Common myeloid progenitor, CD34-positive (primary cell): ENCODE measurements around the gene TNFRSF11A.

Source experiments
- CTCF ChIA-PET: fragments of 350-600 bp; sonication (Branson Sonifier 250); formaldehyde crosslinking; loops from one replicate; lab custom pipeline; 2021; ENCODE audit warnings: antibody characterized with exemption; lab: Charles Lee
- POLR2A ChIA-PET: fragments of 350-600 bp; sonication (Branson Sonifier 250); formaldehyde crosslinking; loops from one replicate; lab custom pipeline; 2021; ENCODE audit warnings: antibody characterized with exemption; lab: Charles Lee
- DNase-seq, 3 donors: peaks; one replicate each; pipeline versions ENCODE4 v3.0.0 to v3.0.0-alpha.2; 2013
- H3K27ac ChIP-seq, 2 experiments: 1 replicate in 1 of 2; 2 replicates in 1 of 2; pipeline ENCODE4 v1.7.0; 2013; ENCODE audit warnings: inconsistent platforms in 2 of 2, low read length in 2 of 2, mild to moderate bottlenecking in 2 of 2, low read depth in 1 of 2, moderate library complexity in 1 of 2; ENCODE audit not compliant: severe bottlenecking in 2 of 2, insufficient read depth in 1 of 2, poor library complexity in 1 of 2
- H3K27me3 ChIP-seq, 5 experiments: replicated peaks in 2 of 5; 1 replicate in 3 of 5; 2 replicates in 2 of 5; pipeline versions ENCODE4 v1.6.1 to v1.7.0; 2013; ENCODE audit warnings: low read length in 4 of 5, mild to moderate bottlenecking in 2 of 5, moderate library complexity in 2 of 5, inconsistent platforms in 1 of 5; ENCODE audit not compliant: insufficient read depth in 5 of 5, control insufficient read depth in 4 of 5
- H3K36me3 ChIP-seq, 4 experiments: 1 replicate in 2 of 4; 2 replicates in 2 of 4; pipeline versions ENCODE4 v1.6.1 to v1.7.0; 2013; ENCODE audit warnings: low read length in 3 of 4, control low read depth in 1 of 4, mild to moderate bottlenecking in 1 of 4; ENCODE audit not compliant: control insufficient read depth in 4 of 4, insufficient read depth in 4 of 4
- H3K4me1 ChIP-seq, 4 experiments: 1 replicate in 3 of 4; 2 replicates in 1 of 4; pipeline versions ENCODE4 v1.6.1 to v1.7.1; 2013; ENCODE audit warnings: low read length in 3 of 4, mild to moderate bottlenecking in 3 of 4, control low read depth in 1 of 4, inconsistent platforms in 1 of 4, moderate library complexity in 1 of 4; ENCODE audit not compliant: control insufficient read depth in 4 of 4, insufficient read depth in 4 of 4; ENCODE audit errors: control extremely low read depth in 1 of 4
- H3K4me3 ChIP-seq, 7 experiments: 1 replicate in 4 of 7; 2 replicates in 3 of 7; pipeline versions ENCODE4 v1.5.1 to v1.7.0; 2013; ENCODE audit warnings: mild to moderate bottlenecking in 7 of 7, low read length in 6 of 7, moderate library complexity in 6 of 7, inconsistent platforms in 2 of 7, low read depth in 2 of 7, control low read depth in 1 of 7; ENCODE audit not compliant: insufficient read depth in 4 of 7, control insufficient read depth in 1 of 7; ENCODE audit errors: extremely low read depth in 1 of 7
- H3K9me3 ChIP-seq, 5 experiments: 1 replicate in 4 of 5; 2 replicates in 1 of 5; pipeline versions ENCODE4 v1.6.1 to v1.7.1; 2013; ENCODE audit warnings: low read length in 4 of 5, mild to moderate bottlenecking in 2 of 5, inconsistent platforms in 1 of 5, low read depth in 1 of 5, moderate library complexity in 1 of 5; ENCODE audit not compliant: control insufficient read depth in 4 of 5, insufficient read depth in 2 of 5; ENCODE audit errors: control extremely low read depth in 1 of 5
- WGBS: methylation state at CpG from one replicate; pipeline ENCODE4 v1.1.5; 2013; ENCODE audit not compliant: insufficient coverage; 5-methylcytosine and 5-hydroxymethylcytosine counted together

Gene TNFRSF11A

GRCh38 chr18:62368100-62368499 lies 43.0 kb downstream of the TNFRSF11A start:
- CTCF ChIA-PET = interaction anchor here (0.7 kb wide), 1 partner anchor 17 kb away, joined by 3 read pairs; no protein-coding TSS in a partner anchor
- Histone ChIP-seq H3K4me3 (no peak overlapping the region), H3K4me1 (peaks cover 0 to 3% (median 0%) of the 10 kb centered on the region in 4 experiments), H3K27ac (no peak overlapping the region), H3K36me3 (peaks cover 0 to 5% (median under 1%) of the 10 kb centered on the region in 4 experiments), H3K9me3 (no peaks in the 10 kb centered on the region), H3K27me3 (no peaks in the 10 kb centered on the region)
- DNase-seq = no peak
- POLR2A ChIA-PET = no interaction called here
- 100% methylated on average over 1 of the region's 2 CpGs for WGBS

GRCh38 chr18:62369129-62369644 lies 44.1 kb downstream of the TNFRSF11A start:
- H3K27ac ChIP-seq = no peak overlapping the region
- peaks cover 0 to 5% (median under 1%) of the 10 kb centered on the region in 4 experiments for H3K36me3 ChIP-seq
- peaks cover 0 to 3% (median 0%) of the 10 kb centered on the region in 4 experiments for H3K4me1 ChIP-seq
- DNase-seq = no peak
- no peak overlapping the region for H3K4me3 ChIP-seq
- H3K27me3 ChIP-seq = no peaks in the 10 kb centered on the region
- POLR2A ChIA-PET = no interaction called here
- CTCF ChIA-PET = interaction anchor here (0.7 kb wide), 1 partner anchor 18 kb away, joined by 3 read pairs; no protein-coding TSS in a partner anchor
- H3K9me3 ChIP-seq = no peaks in the 10 kb centered on the region
- WGBS = 95% methylated on average over 8 of the region's 9 CpGs

GRCh38 chr18:62370366-62370765 lies 45.3 kb downstream of the TNFRSF11A start:
- WGBS = 72% methylated on average over 3 of the region's 4 CpGs
- Histone ChIP-seq H3K4me1 (peaks cover 0 to 3% (median 0%) of the 10 kb centered on the region in 4 experiments), H3K4me3 (no peak overlapping the region), H3K27me3 (no peaks in the 10 kb centered on the region), H3K27ac (no peak overlapping the region), H3K9me3 (no peaks in the 10 kb centered on the region), H3K36me3 (peaks cover 0 to 5% (median under 1%) of the 10 kb centered on the region in 4 experiments)
- POLR2A ChIA-PET = no interaction called here
- DNase-seq = peak in 1 of 3 donors; percentile 6
- CTCF ChIA-PET = no interaction called here

GRCh38 chr18:62371436-62371835 lies 46.3 kb downstream of the TNFRSF11A start:
- 94% methylated on average over 9 of the region's 10 CpGs for WGBS
- H3K27ac ChIP-seq = no peak overlapping the region
- DNase-seq = no peak
- ChIA-PET CTCF (no interaction called here), POLR2A (no interaction called here)
- no peaks in the 10 kb centered on the region for H3K4me1 ChIP-seq
- no peaks in the 10 kb centered on the region for H3K9me3 ChIP-seq
- no peaks in the 10 kb centered on the region for H3K27me3 ChIP-seq
- H3K36me3 ChIP-seq = peaks cover 0 to 5% (median under 1%) of the 10 kb centered on the region in 4 experiments
- H3K4me3 ChIP-seq = no peak overlapping the region

- no peaks in the 10 kb centered on the region for H3K27me3 ChIP-seq
- H3K27ac ChIP-seq = no peak overlapping the region
- no peak for DNase-seq
- peaks cover 0 to 5% (median under 1%) of the 10 kb centered on the region in 4 experiments for H3K36me3 ChIP-seq
- H3K9me3 ChIP-seq = no peaks in the 10 kb centered on the region
- no peak overlapping the region for H3K4me3 ChIP-seq
- no peaks in the 10 kb centered on the region for H3K4me1 ChIP-seq
- ChIA-PET CTCF (no interaction called here), POLR2A (no interaction called here)
- 93% methylated on average over 4 of the region's 5 CpGs for WGBS
These were observed 47.0 kb downstream of the TNFRSF11A start for GRCh38 chr18:62372156-62372555.

GRCh38 chr18:62372882-62373281 lies 47.8 kb downstream of the TNFRSF11A start:
- Histone ChIP-seq H3K4me1 (no peaks in the 10 kb centered on the region), H3K27me3 (no peaks in the 10 kb centered on the region), H3K9me3 (no peaks in the 10 kb centered on the region), H3K27ac (no peak overlapping the region), H3K4me3 (no peak overlapping the region), H3K36me3 (peaks cover 0 to 5% (median under 1%) of the 10 kb centered on the region in 4 experiments)
- WGBS = 100% methylated on average over 2 of the region's 4 CpGs
- ChIA-PET CTCF (no interaction called here), POLR2A (no interaction called here)
- DNase-seq = no peak

- no peak overlapping the region for H3K27ac ChIP-seq
- H3K9me3 ChIP-seq = no peaks in the 10 kb centered on the region
- no peak overlapping the region for H3K4me3 ChIP-seq
- H3K27me3 ChIP-seq = no peaks in the 10 kb centered on the region
- H3K36me3 ChIP-seq = no peaks in the 10 kb centered on the region
- WGBS = no CpG with 5 or more reads among the region's 1 CpG
- DNase-seq = no peak
- ChIA-PET POLR2A (no interaction called here), CTCF (no interaction called here)
- H3K4me1 ChIP-seq = no peaks in the 10 kb centered on the region
These were observed 49.4 kb downstream of the TNFRSF11A start for GRCh38 chr18:62374410-62374965.
